Astrocyte of the spinal cord (primary cell): ENCODE data around the gene CTSK.

Experiments
- DNase-seq: peaks from one replicate; pipeline ENCODE4 v3.0.0; 2011; ENCODE audit warnings: low read depth, low spot score
- H3K4me3 ChIP-seq: 2 replicates; pipeline ENCODE4 v1.5.1; 2011; ENCODE audit warnings: low read depth, mild to moderate bottlenecking, low read length, moderate library complexity
- in situ Hi-C: cut with HindIII; loops from 2 replicates; pipeline ENCODE4 v1.10.0; 2017; ENCODE audit warnings: low sequenced_read_pairs
- TF ChIP-seq, protein P1 (sequence below): IDR thresholded peaks from 2 replicates; pipeline ENCODE4 v1.5.1; 2012; ENCODE audit warnings: low read depth, mild to moderate bottlenecking, low read length, inconsistent platforms

CTSK gene

DNA sequence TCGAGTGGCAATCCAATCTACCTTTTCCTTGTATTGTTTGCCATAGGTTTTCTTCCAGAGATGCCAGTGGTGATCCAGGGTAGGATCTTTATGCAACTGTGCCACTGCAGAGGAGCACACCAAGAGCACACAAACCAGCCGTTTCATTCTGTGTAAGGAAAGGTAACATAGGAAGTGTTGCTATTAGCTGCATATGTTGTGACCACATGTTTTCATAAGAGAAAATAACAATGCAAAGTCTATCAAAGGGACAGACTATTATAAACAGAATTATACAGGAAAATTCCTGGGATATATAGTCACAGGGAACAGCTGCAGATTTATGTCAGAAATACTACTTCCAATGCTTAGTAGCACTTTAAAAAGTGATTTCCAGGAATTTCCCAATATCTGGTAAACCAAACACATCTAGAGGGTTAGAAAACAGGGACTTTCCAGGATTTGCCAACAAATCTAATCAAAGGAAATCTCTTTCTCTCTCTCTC, 43.4 kb downstream of the CTSK start:
- TF ChIP-seq, protein P1, sequence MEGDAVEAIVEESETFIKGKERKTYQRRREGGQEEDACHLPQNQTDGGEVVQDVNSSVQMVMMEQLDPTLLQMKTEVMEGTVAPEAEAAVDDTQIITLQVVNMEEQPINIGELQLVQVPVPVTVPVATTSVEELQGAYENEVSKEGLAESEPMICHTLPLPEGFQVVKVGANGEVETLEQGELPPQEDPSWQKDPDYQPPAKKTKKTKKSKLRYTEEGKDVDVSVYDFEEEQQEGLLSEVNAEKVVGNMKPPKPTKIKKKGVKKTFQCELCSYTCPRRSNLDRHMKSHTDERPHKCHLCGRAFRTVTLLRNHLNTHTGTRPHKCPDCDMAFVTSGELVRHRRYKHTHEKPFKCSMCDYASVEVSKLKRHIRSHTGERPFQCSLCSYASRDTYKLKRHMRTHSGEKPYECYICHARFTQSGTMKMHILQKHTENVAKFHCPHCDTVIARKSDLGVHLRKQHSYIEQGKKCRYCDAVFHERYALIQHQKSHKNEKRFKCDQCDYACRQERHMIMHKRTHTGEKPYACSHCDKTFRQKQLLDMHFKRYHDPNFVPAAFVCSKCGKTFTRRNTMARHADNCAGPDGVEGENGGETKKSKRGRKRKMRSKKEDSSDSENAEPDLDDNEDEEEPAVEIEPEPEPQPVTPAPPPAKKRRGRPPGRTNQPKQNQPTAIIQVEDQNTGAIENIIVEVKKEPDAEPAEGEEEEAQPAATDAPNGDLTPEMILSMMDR: no peak
- peak; percentile 59 for DNase-seq

DNA sequence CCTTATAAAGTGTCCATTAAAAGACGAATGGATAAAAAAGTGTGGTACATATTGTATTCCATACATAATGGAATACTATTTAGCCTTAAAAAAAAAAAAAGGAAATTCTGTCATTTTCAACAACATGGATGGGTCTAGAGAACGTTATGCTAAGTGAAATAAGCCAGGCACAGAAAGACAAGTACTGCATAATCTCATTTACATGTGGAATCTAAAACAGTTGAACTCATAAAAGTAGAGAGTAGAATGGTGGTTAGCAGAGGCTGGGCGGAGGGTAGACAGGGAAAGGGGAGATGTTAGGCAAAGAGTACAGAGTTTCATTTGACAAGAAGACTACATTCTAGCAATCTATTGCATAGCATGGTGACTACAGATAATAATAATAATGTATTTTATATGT, 45.0 kb downstream of the CTSK start:
- TF ChIP-seq, protein P1: no peak
- DNase-seq: no peak
- H3K4me3 ChIP-seq: no peak overlapping the region
- in situ Hi-C loops: no loop called here

More for the DNA sequence above, 43.4 kb downstream of the CTSK start:
- in situ Hi-C loops: no loop called here
- no peak overlapping the region for H3K4me3 ChIP-seq

DNA sequence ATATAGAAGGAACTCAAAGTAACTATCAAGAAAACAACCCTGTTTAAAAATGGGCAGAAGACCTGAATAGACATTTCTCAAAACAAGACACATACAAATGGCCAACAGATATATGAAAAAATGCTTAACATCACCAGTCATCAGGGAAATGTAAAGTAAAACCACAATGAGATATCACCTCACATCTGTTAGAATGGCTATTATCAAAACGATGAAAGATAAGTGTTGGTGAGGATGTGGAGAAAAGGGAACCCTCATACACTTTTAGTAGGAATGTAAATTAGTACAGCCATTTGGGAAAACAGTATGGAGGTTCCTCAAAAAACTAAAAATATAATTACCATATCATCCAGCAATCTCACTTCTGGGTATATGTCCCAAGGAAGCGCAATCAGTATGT, 45.5 kb downstream of the CTSK start:
- in situ Hi-C loops: no loop called here
- TF ChIP-seq, protein P1: no peak
- no peak overlapping the region for H3K4me3 ChIP-seq
- DNase-seq: no peak

DNA sequence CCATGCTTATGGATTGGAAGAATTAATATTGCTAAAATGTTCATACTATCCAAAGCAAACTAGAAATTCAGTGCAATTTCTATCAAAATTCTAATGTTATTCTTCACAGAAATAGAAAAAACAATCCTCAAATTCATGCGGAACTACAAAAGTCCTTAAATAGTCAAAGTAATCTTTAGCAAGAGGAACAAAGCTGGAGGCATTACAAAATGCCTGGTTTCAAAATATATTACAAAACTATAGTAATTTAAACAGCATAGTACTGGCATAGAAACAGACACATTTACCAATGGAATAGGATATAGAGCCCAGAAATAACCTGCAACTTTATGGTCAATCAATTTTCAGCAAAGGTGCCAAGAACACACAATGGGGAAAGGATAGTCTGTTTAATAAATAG, 46.3 kb downstream of the CTSK start:
- TF ChIP-seq, protein P1: no peak
- no peak overlapping the region for H3K4me3 ChIP-seq
- no peak for DNase-seq
- in situ Hi-C loops: no loop called here

DNA sequence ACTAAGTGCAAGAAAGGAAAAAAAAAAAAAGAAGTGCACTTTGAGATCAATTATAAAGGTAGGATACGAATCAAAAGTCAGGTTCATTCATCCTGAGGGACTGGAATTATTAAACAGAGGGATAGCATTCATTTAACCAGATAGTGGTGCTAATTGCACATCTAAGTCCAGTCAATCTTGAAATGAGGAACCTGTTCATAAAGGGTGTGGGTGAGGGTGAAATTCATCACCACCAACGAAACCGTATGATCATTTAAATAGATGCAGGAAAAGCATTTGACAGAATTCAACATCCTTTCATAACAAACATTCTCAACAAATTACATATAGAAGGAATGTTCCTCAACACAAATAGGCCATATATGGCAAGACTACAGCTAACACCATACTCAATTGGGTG, 48.0 kb downstream of the CTSK start:
- no peak for DNase-seq
- in situ Hi-C loops: no loop called here
- H3K4me3 ChIP-seq: no peak overlapping the region
- TF ChIP-seq, protein P1: no peak

DNA sequence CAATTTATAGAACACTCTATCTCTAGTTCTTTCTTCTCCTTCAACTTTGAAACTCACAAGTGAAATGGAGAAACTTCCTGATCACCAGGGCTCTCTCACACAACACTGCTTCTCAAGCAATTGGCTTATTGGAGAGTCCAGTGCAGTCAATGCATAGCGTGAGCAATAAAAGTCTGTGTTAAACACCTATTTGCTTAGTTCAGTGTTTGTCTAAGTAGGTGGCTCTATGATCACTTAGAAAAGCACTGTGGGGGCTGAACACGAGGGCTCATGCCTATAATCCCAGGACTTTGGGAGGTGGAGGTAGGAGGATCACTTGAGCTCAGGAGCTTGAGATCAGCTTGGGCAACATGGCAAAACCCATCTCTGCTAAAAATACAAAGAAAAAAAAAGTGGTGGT, 54.6 kb downstream of the CTSK start:
- TF ChIP-seq, protein P1: no peak
- in situ Hi-C loops: no loop called here

DNA sequence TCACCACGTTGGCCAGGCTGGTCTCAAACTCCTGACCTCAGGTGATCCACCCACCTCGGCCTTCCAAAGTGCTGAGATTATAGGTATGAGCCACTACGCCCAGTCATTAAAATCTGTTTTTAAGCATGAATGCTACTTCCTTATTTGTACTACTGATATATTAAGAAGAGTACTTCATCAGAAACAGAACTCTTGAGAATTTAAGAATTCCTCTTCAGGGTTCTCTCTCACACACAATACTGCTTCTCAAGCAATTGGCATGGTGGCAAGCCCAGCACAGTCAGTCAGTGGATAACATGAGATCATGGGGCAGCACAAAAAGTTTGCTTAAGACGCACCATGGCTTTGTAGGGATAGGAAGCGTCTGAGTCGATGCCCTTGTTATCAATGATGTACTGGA, 56.6 kb downstream of the CTSK start:
- H3K4me3 ChIP-seq: no peak overlapping the region
- in situ Hi-C loops: no loop called here
- DNase-seq: no peak
- TF ChIP-seq, protein P1: no peak

More for the DNA sequence above, 54.6 kb downstream of the CTSK start:
- H3K4me3 ChIP-seq: no peak overlapping the region
- no peak for DNase-seq
